HG03571 (cell line): Measurements from ENCODE around the gene MED20.
A peak's percentile ranks its signal among the peaks of the same experiment; 100 is the strongest.

ENCODE experiments used
- ATAC-seq: cut with Tn5 transposase; IDR thresholded peaks from one replicate; pipeline ENCODE4 v1.9.1; 2021; ENCODE audit not compliant: unreplicated experiment

MED20 gene

DNA sequence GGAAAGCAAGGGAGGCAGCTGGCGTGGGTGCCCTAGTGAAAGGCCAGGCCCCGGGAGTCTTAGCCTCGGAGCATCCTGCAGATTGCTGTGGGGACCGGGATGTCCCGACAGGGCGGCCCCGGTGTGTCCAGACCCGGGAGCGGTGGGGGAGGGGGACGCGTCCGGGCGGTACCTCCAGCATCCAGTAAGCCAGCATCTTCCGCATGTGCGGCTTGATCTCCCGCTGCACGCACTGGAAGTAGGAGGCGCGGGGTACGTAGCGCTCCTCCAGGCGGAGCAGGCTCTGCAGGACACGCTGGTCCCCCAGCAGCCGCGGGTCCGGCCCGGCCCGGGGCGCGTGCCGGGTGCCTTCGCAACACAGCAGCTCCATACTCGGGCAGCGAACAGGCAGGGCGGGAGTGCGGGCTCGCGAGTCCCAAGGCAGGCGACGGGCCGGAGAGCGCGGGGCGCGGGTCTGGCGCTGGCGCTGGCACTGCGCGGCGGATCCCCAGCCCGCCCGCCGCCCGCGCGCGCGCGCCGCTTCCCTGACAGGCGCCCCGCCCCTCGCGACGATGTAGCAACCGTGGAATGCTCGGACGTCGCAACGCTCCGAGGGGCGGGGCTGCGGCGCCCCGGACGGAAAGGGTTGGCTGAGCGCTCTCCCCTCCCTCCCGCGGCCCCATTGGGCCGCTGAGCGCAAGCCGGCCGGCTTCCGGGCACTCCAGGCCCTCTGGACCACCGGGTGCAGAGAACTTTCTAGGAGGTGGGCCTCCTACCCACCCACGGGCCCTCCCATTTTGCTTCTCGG is 20.5 kb upstream of the MED20 start, which contains the start of gene CCND3:
TSS of gene CCND3 (minus strand) at position 529 of the 787 bp plus-strand sequence. CDS start at position 370, 159 bp downstream.
- ATAC-seq, result peak; percentile 89

DNA sequence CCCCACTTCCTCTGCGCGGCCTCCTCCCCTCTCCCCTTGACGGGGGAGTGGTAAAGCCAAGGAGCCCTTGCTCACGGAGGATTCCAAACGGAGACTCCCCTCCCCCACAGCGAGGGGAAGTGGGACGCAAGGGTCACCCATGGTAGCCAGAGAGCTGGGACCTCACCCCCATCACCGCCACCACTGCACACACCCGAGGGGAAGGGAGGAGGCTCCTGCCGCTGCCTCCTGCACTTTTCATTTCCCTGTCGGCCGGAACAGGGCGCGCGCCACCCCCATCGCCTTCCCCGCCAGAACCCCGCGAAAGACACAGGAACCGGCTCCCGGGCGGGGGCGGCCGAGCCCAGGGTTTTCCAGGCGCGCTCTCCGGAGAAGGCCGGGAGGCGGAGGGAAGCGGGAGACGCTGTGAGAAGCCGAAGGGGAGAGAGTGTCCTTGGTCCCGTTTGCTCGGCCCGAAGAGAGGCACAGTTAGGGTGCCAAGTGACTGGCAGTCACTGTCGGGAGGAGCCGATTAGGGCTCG is 19.9 kb upstream of the MED20 start:
- no peak for ATAC-seq

DNA sequence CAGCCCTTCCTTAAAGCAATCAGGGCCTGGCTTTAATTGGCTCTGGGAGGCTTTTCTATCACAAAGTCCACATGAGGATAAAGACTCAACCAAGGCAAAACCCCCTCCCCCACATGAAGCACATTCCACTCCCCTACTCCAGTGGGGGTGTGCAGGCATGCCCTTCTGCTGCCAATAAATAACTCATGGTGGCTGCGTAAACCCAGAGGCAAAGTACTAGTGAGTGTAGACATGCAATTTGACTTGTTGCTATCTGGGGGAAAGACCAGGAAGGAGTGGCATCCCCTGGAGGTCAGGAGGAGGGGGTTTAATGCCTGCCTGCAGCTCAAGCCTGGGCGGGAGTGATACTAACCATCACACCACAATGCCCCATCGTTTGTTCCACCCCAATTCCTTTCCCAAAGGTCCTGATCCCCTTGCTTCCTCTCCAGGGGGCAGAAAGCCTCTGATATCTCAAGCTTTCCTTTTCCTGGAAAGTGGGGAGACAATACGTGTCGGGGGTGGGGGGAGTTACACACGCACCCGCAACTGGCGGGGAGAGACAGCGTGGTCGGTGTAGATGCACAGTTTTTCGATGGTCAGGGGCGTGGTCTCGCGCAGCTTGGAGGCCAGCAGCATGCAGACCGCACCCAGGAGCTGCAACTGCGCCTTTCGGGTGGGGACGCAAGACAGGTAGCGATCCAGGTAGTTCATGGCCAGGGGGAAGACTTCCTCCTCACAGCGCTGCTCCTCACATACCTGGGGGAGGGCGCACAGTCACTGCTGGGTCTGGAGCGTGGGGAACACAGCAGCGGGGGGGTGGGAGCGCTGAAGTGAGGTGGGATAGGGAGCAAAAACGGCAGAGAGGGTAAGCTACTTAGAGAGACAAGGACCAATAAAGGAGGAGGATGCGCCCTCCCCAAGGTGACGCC is 19.2 kb upstream of the MED20 start:
- no peak for ATAC-seq

DNA sequence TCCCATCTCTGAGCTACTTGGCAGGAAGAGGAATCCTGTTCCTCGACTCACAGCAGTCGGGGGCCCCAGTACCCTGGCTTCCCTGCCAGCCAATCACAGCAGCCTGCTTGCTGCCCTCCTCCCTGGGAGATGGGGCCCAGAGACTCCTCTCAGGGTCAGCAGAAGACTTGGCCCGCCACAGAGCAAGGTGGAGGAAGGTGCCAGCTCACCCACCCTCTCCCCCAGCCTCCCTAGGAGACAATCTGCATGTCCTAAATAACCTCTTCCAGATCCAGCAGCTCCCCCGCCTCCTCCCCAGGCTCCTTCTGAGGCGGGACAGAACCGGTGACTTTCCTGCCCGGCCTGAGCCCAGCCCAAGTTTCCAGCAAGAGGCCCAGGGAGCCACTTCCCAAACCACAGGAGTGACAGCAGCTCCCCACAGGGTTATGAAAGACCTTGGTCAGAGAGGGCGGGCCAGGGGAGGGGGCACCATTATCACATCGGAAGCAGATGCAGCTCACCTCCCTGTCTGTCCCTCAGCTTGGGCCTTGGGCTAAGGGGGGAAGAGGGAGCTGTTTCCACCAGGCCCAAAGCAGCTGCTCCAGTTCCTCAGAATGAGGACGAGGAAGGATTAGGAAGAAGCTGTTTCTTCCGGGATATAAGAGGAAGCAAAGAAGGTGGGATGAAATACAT is 18.4 kb upstream of the MED20 start:
- no peak for ATAC-seq

DNA sequence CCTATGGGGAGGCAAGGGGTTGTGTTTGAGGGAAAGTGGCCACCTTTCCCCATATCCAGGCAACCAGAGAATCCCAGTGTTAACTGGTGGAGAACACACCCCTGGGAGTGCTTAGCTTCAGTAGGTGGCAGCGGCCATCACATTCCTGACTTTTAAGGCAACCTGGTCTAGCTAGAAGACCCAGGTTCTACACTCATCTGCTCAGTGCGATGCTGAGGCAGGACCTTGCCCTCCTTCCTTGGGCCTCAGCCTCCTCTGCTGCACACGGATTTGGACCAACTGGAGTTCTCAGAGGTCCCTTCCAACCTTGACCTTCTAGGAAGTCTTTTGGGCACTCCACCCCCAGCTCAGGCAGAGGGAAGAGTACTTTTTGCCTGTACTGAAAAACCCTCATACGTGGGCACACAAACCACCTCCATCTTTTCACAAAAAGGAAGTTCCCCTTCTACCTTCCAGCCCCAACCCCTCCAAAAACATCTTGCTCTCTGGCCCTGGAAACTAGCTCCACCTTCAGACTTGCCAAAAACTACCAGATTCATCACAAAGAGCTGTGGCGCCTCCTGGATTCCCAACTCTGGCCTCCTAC is 17.7 kb upstream of the MED20 start:
- no peak for ATAC-seq

- no peak for ATAC-seq
Observed at GRCh38 chr6:41937861-41938574, 17.1 kb upstream of the MED20 start.

DNA sequence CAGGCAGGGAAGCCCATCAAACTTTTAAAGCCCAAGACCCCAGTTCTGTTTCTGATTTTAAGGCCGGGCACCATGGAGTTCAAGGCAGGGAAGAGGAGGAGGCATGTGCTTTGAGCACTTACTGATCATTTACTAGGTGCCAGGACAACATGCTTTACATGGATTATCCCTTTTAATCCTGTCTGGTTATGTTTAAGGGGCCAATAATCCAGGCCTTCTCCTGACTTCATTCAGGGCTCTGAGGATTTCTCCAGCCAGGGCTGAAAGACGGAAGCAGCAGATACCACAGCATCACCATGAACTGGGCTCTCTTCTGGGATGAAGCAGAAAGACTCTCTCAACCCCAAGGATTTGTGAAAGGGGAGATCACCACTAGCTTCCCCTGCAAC is 16.5 kb upstream of the MED20 start:
- no peak for ATAC-seq

DNA sequence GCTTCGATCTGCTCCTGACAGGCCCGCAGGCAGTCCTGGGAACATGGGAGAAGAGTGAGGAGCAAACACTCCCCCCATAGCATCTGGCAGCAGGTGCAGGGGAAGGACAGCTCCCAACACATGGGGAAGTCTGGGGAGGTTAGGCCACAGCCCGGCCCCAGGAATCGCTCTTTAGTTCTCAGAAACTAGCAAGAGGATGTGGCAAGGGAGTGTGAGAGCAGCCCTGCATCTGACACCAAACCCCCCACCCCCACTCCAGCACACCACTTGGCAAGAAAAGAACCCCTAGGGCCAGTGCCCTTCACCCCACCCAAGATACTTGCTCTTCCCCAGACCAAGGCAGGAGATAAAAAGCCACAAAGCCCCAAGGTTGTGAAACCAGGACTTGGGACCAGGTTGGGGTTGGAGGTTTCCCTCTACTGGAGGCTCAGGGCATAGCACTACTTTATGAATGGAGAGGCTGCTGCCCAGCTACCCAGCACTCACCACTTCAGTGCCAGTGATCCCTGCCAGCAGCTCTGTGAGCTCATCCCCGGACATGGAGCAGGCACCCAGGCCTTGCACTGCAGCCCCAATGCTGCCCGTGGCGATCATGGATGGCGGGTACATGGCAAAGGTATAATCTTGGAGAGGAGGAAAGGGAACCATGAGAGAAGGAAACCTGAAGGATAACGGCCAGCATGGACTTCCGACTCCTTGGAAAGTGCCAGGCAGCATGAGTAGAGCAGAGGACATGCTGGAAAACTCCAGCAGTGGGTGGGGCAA is 15.3 kb upstream of the MED20 start:
- ATAC-seq, result no peak

GRCh38 chr6:41935685-41936072 is 14.7 kb upstream of the MED20 start:
- ATAC-seq, result no peak

- ATAC-seq, result no peak
Observed at GRCh38 chr6:41935193-41935574, 14.2 kb upstream of the MED20 start.

DNA sequence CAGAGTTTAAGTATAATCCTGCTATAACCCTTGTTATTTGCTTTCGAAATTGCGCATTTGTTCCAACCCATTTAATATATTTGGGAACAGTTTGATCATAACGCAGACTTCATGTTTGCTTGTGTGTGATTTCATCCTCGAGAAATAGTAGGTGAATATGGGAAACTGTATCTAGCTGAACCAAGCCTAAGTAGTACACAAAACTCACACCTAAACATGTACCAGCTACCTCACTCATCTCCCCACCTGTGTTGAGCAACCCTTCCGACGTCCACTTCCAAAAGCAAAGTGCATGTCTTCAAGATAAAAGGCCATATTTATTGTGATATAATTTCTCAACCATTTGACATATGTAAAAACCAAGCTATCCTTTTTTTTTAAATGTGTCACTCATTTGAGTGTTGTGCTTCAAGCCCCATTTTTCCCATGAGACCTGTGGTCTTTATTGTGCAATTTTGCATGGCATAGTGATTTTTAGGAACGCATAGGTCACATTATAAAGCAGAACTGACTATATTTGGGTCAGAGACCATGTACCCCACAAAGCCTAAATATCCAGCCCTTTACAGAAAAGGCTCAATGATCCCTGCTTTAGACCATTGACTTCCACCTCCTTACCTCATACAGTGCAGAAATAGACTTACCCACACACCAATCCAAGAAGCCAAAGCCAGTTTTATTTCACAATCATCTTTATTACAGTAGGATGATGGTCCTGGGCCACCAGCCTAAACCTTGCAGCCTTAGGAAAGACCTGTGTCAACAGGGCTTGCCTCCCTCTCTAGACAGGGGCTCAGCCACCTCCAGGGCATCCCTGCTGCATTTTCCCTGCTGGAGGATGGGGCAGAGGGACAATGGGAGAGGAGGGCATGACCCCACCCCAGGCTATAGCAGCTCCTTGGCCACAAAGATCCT is 13.6 kb upstream of the MED20 start:
- no peak for ATAC-seq

GRCh38 chr6:41932378-41932777 is 11.4 kb upstream of the MED20 start:
- no peak for ATAC-seq

DNA sequence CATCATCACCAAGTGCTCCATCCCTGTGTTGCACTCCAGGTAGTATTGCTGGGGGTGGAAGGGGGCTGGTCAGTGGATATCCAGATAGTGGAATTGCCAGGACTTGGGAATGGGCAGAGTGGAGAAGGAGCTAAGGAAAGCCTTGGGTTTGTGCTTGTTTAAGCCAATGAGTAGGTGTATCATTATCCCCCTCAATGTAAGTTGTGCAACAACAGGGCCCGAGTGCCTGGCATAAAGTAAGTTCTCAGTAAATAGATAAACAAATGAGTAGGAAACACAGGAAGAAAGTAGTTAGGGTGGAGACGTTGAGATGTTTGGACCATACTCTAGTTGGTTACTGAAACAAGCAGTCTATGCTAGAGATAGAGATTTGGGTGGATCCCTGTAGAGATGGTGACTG is 10.9 kb upstream of the MED20 start:
- ATAC-seq, result no peak

GRCh38 chr6:41929924-41930323 is 9.0 kb upstream of the MED20 start:
- no peak for ATAC-seq

DNA sequence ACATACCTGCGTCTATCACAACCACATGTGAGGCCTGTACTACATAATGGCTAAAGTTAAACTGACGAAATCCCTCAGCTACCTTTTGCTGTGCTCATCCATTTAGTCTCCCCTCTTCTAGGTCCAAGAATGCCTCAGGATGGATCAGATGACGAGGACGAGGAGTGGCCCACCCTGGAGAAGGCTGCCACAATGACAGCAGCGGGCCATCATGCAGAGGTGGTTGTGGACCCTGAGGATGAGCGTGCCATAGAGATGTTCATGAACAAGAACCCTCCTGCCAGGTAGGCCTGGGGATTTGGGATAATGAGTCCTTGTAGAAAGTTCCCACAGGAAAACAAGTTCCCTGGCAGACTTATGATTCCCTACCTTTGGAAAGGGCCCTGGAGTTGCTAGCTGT is 6.3 kb upstream of the MED20 start:
- no peak for ATAC-seq

DNA sequence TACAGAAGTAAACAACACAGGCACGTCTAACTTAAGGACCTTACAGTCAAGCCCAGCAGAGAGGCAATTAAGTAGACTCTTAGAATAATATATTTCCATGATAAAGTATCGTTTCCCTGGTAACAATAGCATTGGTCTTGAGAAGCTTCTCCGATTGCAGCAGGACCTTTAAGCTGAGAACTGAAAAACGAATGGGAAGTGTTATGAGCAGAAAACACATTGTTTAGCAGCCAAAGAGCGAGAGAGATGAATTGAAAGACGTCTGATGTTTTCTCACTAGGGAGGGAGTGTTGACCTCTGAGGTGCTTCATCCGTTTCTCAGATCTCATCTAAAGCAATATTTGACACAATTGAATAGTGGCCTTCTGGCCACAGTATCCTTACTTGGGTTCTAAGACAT is 1.2 kb upstream of the MED20 start:
- no peak for ATAC-seq

- ATAC-seq, result no peak
Observed at GRCh38 chr6:41921712-41921998, 716 bp upstream of the MED20 start.

DNA sequence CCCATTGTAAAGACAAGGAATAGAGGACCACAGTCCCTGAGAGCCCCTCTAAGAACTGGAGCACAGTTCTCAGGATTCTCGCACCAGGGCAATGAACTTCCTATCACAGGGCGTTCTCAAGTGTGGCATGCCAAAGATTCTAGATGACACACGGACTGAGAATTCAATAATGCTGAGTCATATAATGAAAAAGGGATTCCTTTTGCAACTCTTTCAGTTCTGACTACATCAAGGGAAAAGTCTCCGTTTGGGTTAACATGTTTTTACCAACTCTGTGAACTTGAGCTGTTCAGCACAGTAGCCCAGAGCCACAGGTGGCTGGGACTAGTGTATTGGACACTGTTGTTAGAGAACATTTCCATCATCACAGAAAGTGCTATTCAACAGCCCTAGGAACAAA is 3.4 kb downstream of the MED20 start:
- ATAC-seq, result no peak
